KMS-11 (cell line): Measurements from ENCODE around the gene FZD4.
"Not testable (repeated sequence)": the region's sequence is repeated elsewhere in the genome, so short reads cannot be mapped to it uniquely, and the experiment has no call there.

Experiments
- H2AFZ ChIP-seq: fragments of 200-600 bp; sonication (generic); 2 replicates; pipeline ENCODE4 v1.6.1; 2016; ENCODE audit warnings: antibody characterized with exemption, mixed run types, low read depth
- H3K27ac ChIP-seq: fragments of 200-600 bp; sonication (generic); 2 replicates; pipeline ENCODE4 v1.6.1; 2016; ENCODE audit warnings: mild to moderate bottlenecking, mixed run types
- H3K27me3 ChIP-seq: fragments of 200-600 bp; sonication (generic); 2 replicates; pipeline ENCODE4 v1.6.1; 2017; ENCODE audit warnings: mild to moderate bottlenecking, low read depth, mixed run types, moderate library complexity; ENCODE audit not compliant: insufficient read depth
- H3K36me3 ChIP-seq: fragments of 200-600 bp; sonication (generic); 2 replicates; pipeline ENCODE4 v1.6.1; 2017; ENCODE audit warnings: mild to moderate bottlenecking, mixed run types; ENCODE audit not compliant: insufficient read depth
- H3K4me1 ChIP-seq: fragments of 200-600 bp; sonication (generic); 2 replicates; pipeline ENCODE4 v1.6.1; 2016; ENCODE audit warnings: mild to moderate bottlenecking, low read depth, mixed run types; ENCODE audit not compliant: poor library complexity, severe bottlenecking
- H3K4me2 ChIP-seq: fragments of 200-600 bp; sonication (generic); 2 replicates; pipeline ENCODE4 v1.7.0; 2016; ENCODE audit warnings: mild to moderate bottlenecking, mixed run types
- H3K4me3 ChIP-seq: fragments of 200-600 bp; sonication (generic); IDR thresholded peaks from 2 replicates; pipeline ENCODE4 v1.6.1; 2017; ENCODE audit warnings: low read depth, low read length, mixed read lengths; ENCODE audit not compliant: insufficient read depth
- H3K79me2 ChIP-seq: fragments of 200-600 bp; sonication (generic); 2 replicates; pipeline ENCODE4 v1.6.1; 2016; ENCODE audit warnings: low read depth, mixed run types; ENCODE audit not compliant: insufficient read depth
- H3K9ac ChIP-seq: fragments of 200-600 bp; sonication (generic); 2 replicates; pipeline ENCODE4 v1.6.1; 2016; ENCODE audit warnings: mild to moderate bottlenecking, mixed run types
- H4K20me1 ChIP-seq: fragments of 200-600 bp; sonication (generic); 2 replicates; pipeline ENCODE4 v1.6.1; 2016; ENCODE audit warnings: mild to moderate bottlenecking, mixed run types; ENCODE audit not compliant: insufficient read depth
- CTCF ChIP-seq: fragments of 200-600 bp; sonication (generic); conservative IDR thresholded peaks from 2 replicates; pipeline ENCODE4 v1.6.1; 2017; ENCODE audit warnings: low read depth, mild to moderate bottlenecking, antibody characterized with exemption, low read length, moderate library complexity, mixed read lengths

The FZD4 gene

DNA sequence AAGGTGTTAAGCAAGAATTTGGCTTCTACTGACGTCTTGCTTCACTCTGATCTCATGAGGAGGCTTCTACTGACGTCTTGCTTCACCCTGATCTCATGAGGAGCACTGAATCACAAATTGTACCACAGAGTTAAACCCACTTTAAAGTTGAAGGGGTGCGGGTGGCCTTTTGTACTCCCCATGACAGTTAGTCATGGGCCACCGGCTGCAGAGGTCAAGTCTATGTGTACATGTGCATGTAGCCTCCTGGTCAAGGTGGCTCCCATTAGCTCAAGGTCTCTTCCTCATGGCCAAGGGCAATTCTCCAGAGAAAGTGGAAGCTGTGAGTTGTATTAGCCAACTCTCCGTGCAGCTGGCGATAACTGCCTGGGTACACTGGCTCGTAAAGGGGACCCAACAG lies 23.1 kb upstream of the FZD4 start:
- TF ChIP-seq CTCF, result no peak
- H3K4me3 ChIP-seq, result no peak overlapping the region
- no peaks in the 10 kb centered on the region for H4K20me1 ChIP-seq
- H3K27me3 ChIP-seq, result no peaks in the 10 kb centered on the region
- no peak overlapping the region for H3K27ac ChIP-seq
- H3K9ac ChIP-seq, result no peak overlapping the region
- H3K4me1 ChIP-seq, result no peaks in the 10 kb centered on the region
- no peak overlapping the region for H3K4me2 ChIP-seq
- no peaks in the 10 kb centered on the region for H3K36me3 ChIP-seq
- H2AFZ ChIP-seq, result no peak overlapping the region
- H3K79me2 ChIP-seq, result no peaks in the 10 kb centered on the region

DNA sequence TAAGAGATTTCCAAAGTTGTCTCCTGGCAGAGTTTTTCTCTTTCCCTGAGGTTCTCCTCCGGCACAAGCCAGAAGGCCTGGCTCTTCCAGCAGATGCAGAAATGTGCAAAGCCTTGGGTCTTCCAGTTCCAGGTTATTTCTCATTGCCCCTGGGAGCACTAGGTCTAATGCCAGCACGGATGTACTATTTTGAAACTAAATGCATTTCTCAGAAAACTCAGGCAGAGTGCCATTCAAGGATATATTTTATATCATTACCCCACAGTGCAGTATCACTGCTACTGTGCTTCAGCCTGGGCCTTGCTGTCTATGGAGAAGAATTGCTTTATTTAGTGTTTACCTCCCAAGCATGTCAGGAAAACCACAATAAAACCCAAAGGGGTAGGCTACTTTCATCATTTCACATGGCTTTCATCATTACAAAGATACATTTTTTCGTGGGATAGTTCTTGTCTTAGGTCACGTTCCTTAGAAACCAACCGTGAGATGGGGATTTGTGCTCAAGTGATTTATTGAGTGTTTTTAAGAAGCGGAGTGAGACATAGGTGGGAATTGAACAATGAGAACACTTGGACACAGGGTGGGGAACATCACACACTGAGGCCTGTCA lies 22.4 kb upstream of the FZD4 start:
- no peak for TF ChIP-seq CTCF
- no peak overlapping the region for H3K4me2 ChIP-seq
- H2AFZ ChIP-seq, result no peak overlapping the region
- H3K9ac ChIP-seq, result no peak overlapping the region
- no peaks in the 10 kb centered on the region for H3K79me2 ChIP-seq
- no peaks in the 10 kb centered on the region for H4K20me1 ChIP-seq
- no peak overlapping the region for H3K4me3 ChIP-seq
- no peak overlapping the region for H3K27ac ChIP-seq
- H3K4me1 ChIP-seq, result no peaks in the 10 kb centered on the region
- no peaks in the 10 kb centered on the region for H3K27me3 ChIP-seq
- no peaks in the 10 kb centered on the region for H3K36me3 ChIP-seq

- H3K9ac ChIP-seq, result no peak overlapping the region
- H3K4me2 ChIP-seq, result no peak overlapping the region
- no peak overlapping the region for H3K27ac ChIP-seq
- TF ChIP-seq CTCF, result no peak
- no peaks in the 10 kb centered on the region for H3K27me3 ChIP-seq
- H4K20me1 ChIP-seq, result no peaks in the 10 kb centered on the region
- no peaks in the 10 kb centered on the region for H3K36me3 ChIP-seq
- no peak overlapping the region for H3K4me3 ChIP-seq
- H2AFZ ChIP-seq, result no peak overlapping the region
- no peaks in the 10 kb centered on the region for H3K79me2 ChIP-seq
- no peaks in the 10 kb centered on the region for H3K4me1 ChIP-seq
Measured at GRCh38 chr11:86972734-86973133, 17.5 kb upstream of the FZD4 start.

DNA sequence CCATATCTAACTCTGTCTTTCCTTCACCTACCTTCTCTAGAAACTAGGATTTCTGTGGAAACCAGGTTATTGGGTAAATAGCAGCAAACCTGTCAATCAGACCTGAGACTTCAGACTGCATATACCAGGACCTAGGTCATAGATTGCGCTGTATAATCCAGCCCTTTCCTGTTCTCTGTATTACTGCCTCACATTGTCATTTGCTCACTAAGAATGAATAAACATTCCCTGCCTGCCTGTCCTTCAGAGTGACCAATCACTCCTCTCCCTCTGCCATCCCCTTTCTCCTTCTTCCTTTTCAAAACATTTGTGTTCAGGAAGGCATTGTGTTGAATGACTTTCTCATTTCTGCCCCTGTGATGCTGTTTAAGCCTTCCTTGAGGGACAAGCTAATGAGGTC lies 14.1 kb upstream of the FZD4 start:
- Histone ChIP-seq H3K9ac (no peak overlapping the region), H4K20me1 (no peaks in the 10 kb centered on the region), H3K79me2 (no peaks in the 10 kb centered on the region), H3K27ac (no peak overlapping the region), H2AFZ (no peak overlapping the region), H3K4me2 (no peak overlapping the region), H3K4me3 (no peak overlapping the region), H3K36me3 (no peaks in the 10 kb centered on the region), H3K4me1 (no peaks in the 10 kb centered on the region), H3K27me3 (no peaks in the 10 kb centered on the region)
- TF ChIP-seq CTCF, result no peak

DNA sequence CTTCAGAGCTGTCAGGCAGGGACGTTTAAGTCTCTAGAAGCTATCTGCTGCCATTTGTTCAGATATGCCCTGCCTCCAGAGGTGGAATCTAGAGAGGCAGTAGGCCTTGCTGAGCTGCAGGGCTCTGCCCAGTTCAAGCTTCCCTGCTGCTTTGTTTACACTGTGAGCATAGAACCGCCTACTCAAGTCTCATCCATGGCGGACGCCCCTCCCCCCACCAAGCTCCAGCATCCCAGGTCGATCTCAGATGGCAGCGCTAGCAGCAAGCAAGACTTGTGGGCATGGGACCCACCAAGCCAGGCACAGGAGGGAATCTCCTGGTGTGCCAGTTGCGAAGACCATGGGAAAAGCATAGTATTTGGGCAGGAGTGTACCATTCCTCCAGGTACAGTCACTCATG lies 12.4 kb upstream of the FZD4 start:
- not testable (repeated sequence) for H3K4me1 ChIP-seq, H2AFZ ChIP-seq, H3K9ac ChIP-seq, H3K4me2 ChIP-seq, H4K20me1 ChIP-seq, H3K36me3 ChIP-seq, H3K79me2 ChIP-seq, H3K27me3 ChIP-seq, H3K4me3 ChIP-seq, H3K27ac ChIP-seq
